ENCODE data around the gene RALGAPB.

DNA sequence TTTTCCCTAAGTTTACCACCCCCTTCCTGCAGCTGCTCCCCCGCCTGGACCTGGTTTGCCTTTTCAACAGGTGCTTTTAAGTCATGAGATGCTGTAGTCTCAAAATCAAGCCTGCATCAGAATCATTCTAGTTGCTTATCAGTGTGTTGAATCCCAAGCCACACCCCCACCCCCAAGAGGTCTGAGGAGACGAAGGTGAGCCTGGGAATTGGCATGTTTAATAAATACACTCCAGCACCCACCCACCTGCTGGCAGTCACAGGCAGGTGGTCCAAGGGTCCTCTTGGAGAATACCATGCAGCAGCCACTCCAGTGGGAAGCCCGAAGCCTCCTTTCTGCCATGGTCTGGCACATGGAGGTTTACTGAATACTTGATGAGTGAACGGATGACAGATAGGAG lies 107.3 kb downstream of the RALGAPB start:
- TF ChIP-seq, protein P1, sequence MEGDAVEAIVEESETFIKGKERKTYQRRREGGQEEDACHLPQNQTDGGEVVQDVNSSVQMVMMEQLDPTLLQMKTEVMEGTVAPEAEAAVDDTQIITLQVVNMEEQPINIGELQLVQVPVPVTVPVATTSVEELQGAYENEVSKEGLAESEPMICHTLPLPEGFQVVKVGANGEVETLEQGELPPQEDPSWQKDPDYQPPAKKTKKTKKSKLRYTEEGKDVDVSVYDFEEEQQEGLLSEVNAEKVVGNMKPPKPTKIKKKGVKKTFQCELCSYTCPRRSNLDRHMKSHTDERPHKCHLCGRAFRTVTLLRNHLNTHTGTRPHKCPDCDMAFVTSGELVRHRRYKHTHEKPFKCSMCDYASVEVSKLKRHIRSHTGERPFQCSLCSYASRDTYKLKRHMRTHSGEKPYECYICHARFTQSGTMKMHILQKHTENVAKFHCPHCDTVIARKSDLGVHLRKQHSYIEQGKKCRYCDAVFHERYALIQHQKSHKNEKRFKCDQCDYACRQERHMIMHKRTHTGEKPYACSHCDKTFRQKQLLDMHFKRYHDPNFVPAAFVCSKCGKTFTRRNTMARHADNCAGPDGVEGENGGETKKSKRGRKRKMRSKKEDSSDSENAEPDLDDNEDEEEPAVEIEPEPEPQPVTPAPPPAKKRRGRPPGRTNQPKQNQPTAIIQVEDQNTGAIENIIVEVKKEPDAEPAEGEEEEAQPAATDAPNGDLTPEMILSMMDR (IDR thresholded peaks at IDR 0.05) = no peak
- TF ChIP-seq ZFX (IDR thresholded peaks at IDR 0.05; ENCODE audit: borderline replicate concordance) = no peak

Data from 22Rv1 (cell line).